ENCODE data around the gene SP7. TPM values are rescaled to one million over a fixed set of nuclear protein-coding genes. Genes with fewer than 3 reads are reported as not detected.

Gene SP7
- total and polyA plus RNA-seq, 9 of the 15 experiments (the other 6 are each of a cell fraction or from before 2014, with no cell fraction given), result 0.04 TPM; not detected in 8

DNA sequence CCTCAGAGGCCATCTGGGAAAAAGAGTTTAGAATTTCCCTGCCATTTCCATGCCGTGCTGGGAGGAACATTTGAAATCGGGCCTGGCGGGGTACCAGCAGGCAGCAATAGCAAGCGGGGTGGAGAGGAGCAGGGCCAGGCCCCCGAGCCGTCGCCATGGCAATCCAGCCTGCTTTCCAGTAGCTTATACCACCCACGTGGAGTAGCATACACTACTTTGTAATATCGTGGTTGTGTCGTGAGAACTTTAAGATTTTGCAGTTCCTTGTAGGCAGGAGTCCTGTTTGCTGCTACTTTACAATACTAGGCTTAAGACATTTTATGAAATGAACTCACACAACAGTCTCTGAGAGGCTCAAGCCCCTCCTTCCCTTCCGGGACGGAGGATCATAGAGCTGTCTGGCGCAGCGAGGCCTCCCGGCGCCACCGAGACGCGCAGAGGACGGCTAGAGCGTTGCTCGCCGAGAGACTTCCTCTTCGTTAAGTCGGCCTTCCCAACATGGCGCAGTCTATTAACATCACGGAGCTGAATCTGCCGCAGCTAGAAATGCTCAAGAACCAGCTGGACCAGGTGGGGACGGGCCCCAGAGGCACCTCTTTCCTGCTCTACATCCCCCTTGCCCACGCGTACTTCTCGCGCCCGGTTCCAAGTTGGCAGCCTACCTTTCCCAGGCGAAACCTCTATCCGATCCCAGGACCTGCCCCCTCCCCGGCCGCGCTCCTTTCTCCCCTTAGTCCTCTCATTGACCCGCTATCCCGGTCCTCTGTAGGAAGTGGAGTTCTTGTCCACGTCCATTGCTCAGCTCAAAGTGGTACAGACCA is 40.9 kb downstream of the SP7 start, which contains the start of gene PFDN5 (continued):
- TF ChIP-seq SMARCE1 (IDR thresholded peaks at IDR 0.05) (peak; percentile 12; the same call in 1 of the 2 replicates), MAFF (IDR thresholded peaks at IDR 0.05; ENCODE audit: low read length) (no peak), ZNF778 (CRISPR knock-in tag; IDR thresholded peaks at IDR 0.05) (no peak), ZNF253 (CRISPR knock-in tag; conservative IDR thresholded peaks at IDR 0.05) (no peak), C11orf30 (IDR thresholded peaks at IDR 0.05; ENCODE audit: low read depth) (peak; percentile 90), SIN3B (IDR thresholded peaks at IDR 0.05; ENCODE audit: low read depth) (peak; percentile 85), NRF1 (conservative IDR thresholded peaks at IDR 0.05 in 1 of 2, IDR thresholded peaks at IDR 0.05 in 1 of 2) (peak; percentile 87 to 89), STAT6 (CRISPR knock-in tag; IDR thresholded peaks at IDR 0.05) (no peak), MEF2A (IDR thresholded peaks at IDR 0.05; ENCODE audit: control insufficient read depth, low read depth, low read length) (0 out of 2 replicates have a peak, but pooled peaks have one; percentile 12), ARID1B (IDR thresholded peaks at IDR 0.05) (no peak), PTTG1 (tag; IDR thresholded peaks at IDR 0.05; ENCODE audit: low read depth) (no peak), ZNF239 (CRISPR knock-in tag; IDR thresholded peaks at IDR 0.05) (no peak), DDX20 (tag; IDR thresholded peaks at IDR 0.05; ENCODE audit: low read depth) (no peak), ZNF395 (CRISPR knock-in tag; IDR thresholded peaks at IDR 0.05) (no peak), ZNF197 (CRISPR knock-in tag; IDR thresholded peaks at IDR 0.05; ENCODE audit: low read depth) (no peak), PTRF (tag; IDR thresholded peaks at IDR 0.05) (no peak), ZNF217 (CRISPR knock-in tag; IDR thresholded peaks at IDR 0.05) (no peak), RCOR1 (IDR thresholded peaks at IDR 0.05; ENCODE audit: borderline replicate concordance in 1 of 2, low read depth in 2 of 2, low read length in 2 of 2) (no peak), FOXK1 (CRISPR knock-in tag; IDR thresholded peaks at IDR 0.05; ENCODE audit: borderline replicate concordance) (peak; percentile 58; the same call in 1 of the 2 replicates), DACH1 (IDR thresholded peaks at IDR 0.05; ENCODE audit: partially characterized antibody) (no peak), PYGO2 (tag; IDR thresholded peaks at IDR 0.05) (no peak), MYC (IDR thresholded peaks at IDR 0.05; ENCODE audit: low read depth, low read length) (peak; percentile 60; the same call in 1 of the 2 replicates), MYC (CRISPR knock-in tag; IDR thresholded peaks at IDR 0.05; ENCODE audit: borderline replicate concordance, low read depth) (0 out of 2 replicates have a peak, but pooled peaks have one; percentile 28), SMAD4 (CRISPR knock-in tag; conservative IDR thresholded peaks at IDR 0.05) (0 out of 2 replicates have a peak, but pooled peaks have one; percentile 34)
- TF ChIP-seq, protein P1, sequence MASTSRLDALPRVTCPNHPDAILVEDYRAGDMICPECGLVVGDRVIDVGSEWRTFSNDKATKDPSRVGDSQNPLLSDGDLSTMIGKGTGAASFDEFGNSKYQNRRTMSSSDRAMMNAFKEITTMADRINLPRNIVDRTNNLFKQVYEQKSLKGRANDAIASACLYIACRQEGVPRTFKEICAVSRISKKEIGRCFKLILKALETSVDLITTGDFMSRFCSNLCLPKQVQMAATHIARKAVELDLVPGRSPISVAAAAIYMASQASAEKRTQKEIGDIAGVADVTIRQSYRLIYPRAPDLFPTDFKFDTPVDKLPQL (IDR thresholded peaks at IDR 0.05; ENCODE audit: extremely low read depth, insufficient read length), result no peak

All from K562 (cell line).